Measurements from ENCODE around the gene LAMB4.
"Not testable (repeated sequence)": the region's sequence is repeated elsewhere in the genome, so short reads cannot be mapped to it uniquely, and the experiment has no call there.

DNA sequence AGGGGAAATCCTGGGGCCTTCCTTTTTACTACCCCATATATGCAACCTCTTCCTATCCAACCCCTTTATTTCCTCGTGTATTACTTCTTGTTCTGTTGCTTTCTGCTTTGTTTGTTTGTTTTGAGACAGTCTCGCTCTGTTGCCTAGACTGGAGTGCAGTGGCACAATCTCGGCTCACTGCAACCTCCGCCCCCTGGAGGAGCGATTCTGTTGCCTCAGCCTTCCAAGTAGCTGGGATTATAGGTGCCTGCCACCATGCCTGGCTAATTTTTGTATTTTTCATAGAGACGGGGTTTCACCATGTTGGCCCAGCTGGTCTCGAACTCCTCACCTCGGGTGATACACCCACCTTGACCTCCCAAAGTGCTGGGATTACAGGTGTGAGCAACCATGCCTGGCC, 96.9 kb downstream of the LAMB4 start:
- not testable (repeated sequence) for TF ChIP-seq CTCF (IDR thresholded peaks at IDR 0.05; ENCODE audit: insufficient read depth, low read length); REST (IDR thresholded peaks at IDR 0.05; ENCODE audit: insufficient replicate concordance, low read depth)
